22Rv1 (cell line): ENCODE measurements around the gene PRRC2C.

ENCODE experiments used
- CTCF ChIP-seq: fragments of 450-650 bp; IDR thresholded peaks from 2 replicates; pipeline ENCODE4 v1.5.1; 2017; ENCODE audit warnings: mild to moderate bottlenecking
- ZFX ChIP-seq: fragments of 450-650 bp; IDR thresholded peaks from 2 replicates; pipeline ENCODE4 v1.6.1; 2017; ENCODE audit warnings: antibody characterized with exemption, borderline replicate concordance

- TF ChIP-seq CTCF (no peak), ZFX (no peak)
These were observed 38.9 kb upstream of the PRRC2C start for GRCh38 chr1:171446386-171446785.
